C4-2B (cell line): Measurements from ENCODE around the gene IFNK.

Experiments
- ZFX ChIP-seq: fragments of 450-650 bp; IDR thresholded peaks from 2 replicates; pipeline ENCODE4 v1.6.1; 2017
- TF ChIP-seq, protein P1 (sequence below): fragments of 450-650 bp; conservative IDR thresholded peaks from 2 replicates; pipeline ENCODE4 v1.5.1; 2017; ENCODE audit warnings: mild to moderate bottlenecking

DNA sequence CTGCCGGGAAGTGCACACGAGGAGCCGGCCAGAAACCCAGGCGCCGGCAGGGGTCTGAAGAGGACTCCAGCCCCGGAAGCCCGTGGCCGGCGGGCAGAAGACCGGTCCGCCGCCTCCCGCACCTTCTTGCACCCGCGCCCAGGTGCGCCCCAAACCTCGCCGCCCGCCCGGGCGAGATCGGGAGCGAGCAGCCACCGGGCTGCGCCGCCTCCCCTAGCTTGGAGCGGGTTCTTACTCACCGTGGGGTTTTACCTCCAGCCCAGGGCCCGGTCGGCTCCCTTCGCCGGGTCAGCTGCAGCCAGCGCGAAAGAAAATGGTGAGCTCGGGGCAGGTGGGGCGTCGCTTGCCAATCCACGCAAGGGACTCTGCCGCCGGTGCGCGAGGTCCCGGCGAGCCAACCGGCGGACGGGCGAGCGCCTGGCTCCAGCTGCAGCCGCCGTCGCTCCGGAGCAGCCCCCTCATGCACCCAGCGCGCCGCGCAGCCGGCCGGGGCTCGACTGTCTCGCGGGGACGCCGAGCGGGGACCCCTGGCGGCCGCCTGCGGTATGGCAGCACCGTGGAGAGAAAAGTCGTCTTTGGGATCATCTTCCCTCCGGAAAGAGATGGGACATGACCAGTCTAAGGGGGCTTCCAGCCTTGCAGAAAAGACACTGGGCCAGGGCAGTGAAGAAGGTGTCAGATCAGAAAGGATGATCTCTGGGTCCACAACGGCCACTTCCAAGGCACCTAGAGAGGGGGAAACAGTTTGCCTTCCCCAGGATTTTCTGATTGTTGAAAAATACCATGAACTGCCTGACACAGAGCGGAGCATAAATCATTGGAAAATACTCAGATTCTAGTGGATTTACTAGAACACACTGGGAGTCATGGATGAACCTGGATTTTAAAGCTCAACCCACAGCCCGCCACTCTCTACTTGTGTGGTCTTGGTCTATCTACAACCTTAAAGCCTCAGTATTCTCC is 5.5 kb downstream of the IFNK start, which contains the start of gene MOB3B:
- TF ChIP-seq, protein P1, sequence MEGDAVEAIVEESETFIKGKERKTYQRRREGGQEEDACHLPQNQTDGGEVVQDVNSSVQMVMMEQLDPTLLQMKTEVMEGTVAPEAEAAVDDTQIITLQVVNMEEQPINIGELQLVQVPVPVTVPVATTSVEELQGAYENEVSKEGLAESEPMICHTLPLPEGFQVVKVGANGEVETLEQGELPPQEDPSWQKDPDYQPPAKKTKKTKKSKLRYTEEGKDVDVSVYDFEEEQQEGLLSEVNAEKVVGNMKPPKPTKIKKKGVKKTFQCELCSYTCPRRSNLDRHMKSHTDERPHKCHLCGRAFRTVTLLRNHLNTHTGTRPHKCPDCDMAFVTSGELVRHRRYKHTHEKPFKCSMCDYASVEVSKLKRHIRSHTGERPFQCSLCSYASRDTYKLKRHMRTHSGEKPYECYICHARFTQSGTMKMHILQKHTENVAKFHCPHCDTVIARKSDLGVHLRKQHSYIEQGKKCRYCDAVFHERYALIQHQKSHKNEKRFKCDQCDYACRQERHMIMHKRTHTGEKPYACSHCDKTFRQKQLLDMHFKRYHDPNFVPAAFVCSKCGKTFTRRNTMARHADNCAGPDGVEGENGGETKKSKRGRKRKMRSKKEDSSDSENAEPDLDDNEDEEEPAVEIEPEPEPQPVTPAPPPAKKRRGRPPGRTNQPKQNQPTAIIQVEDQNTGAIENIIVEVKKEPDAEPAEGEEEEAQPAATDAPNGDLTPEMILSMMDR, result peak; percentile 95
- TF ChIP-seq ZFX, result no peak
